ENCODE data around the gene PLA2G4A. TPM values are rescaled to one million over a fixed set of nuclear protein-coding genes. Genes with fewer than 3 reads are reported as not detected.

PLA2G4A gene
- total RNA-seq, 1 donor from 2014 or later = 2.8 TPM

- Mint-ChIP-seq H3K4me1 (ENCODE audit: unreplicated experiment) (no peaks in the 10 kb centered on the region), H3K4me3 (no peak overlapping the region), H3K36me3 (no peaks in the 10 kb centered on the region), H3K27ac (no peak overlapping the region), H3K9me3 (no peaks in the 10 kb centered on the region), H3K27me3 (no peaks in the 10 kb centered on the region)
- DNase-seq (ENCODE audit: extremely low spot score, unreplicated experiment) = no peak
- no peak for TF ChIP-seq CTCF (conservative IDR thresholded peaks at IDR 0.05)
Observed at GRCh38 chr1:186799689-186800054, 29.1 kb upstream of the PLA2G4A start.

GRCh38 chr1:186802388-186802787 is 26.4 kb upstream of the PLA2G4A start:
- no peaks in the 10 kb centered on the region for H3K27me3 Mint-ChIP-seq
- no peaks in the 10 kb centered on the region for H3K36me3 Mint-ChIP-seq
- H3K4me1 Mint-ChIP-seq (ENCODE audit: unreplicated experiment) = no peaks in the 10 kb centered on the region
- H3K27ac Mint-ChIP-seq = no peak overlapping the region
- no peak for DNase-seq (ENCODE audit: extremely low spot score, unreplicated experiment)
- TF ChIP-seq CTCF (conservative IDR thresholded peaks at IDR 0.05) = no peak
- no peaks in the 10 kb centered on the region for H3K9me3 Mint-ChIP-seq
- H3K4me3 Mint-ChIP-seq = no peak overlapping the region

GRCh38 chr1:186804679-186805078 is 24.1 kb upstream of the PLA2G4A start:
- Mint-ChIP-seq H3K4me1 (ENCODE audit: unreplicated experiment) (no peaks in the 10 kb centered on the region), H3K4me3 (no peak overlapping the region), H3K36me3 (no peaks in the 10 kb centered on the region), H3K27ac (no peak overlapping the region), H3K9me3 (no peaks in the 10 kb centered on the region), H3K27me3 (no peaks in the 10 kb centered on the region)
- TF ChIP-seq CTCF (conservative IDR thresholded peaks at IDR 0.05) = no peak
- DNase-seq (ENCODE audit: extremely low spot score, unreplicated experiment) = no peak

GRCh38 chr1:186806477-186806876 is 22.3 kb upstream of the PLA2G4A start:
- no peaks in the 10 kb centered on the region for H3K27me3 Mint-ChIP-seq
- H3K36me3 Mint-ChIP-seq = no peaks in the 10 kb centered on the region
- H3K4me3 Mint-ChIP-seq = no peak overlapping the region
- TF ChIP-seq CTCF (conservative IDR thresholded peaks at IDR 0.05) = peak; percentile 31
- no peak overlapping the region for H3K27ac Mint-ChIP-seq
- no peak for DNase-seq (ENCODE audit: extremely low spot score, unreplicated experiment)
- H3K4me1 Mint-ChIP-seq (ENCODE audit: unreplicated experiment) = no peaks in the 10 kb centered on the region
- no peaks in the 10 kb centered on the region for H3K9me3 Mint-ChIP-seq

GRCh38 chr1:186807163-186807562 is 21.6 kb upstream of the PLA2G4A start:
- Mint-ChIP-seq H3K4me1 (ENCODE audit: unreplicated experiment) (no peaks in the 10 kb centered on the region), H3K27me3 (no peaks in the 10 kb centered on the region), H3K27ac (no peak overlapping the region), H3K4me3 (no peak overlapping the region), H3K9me3 (no peaks in the 10 kb centered on the region), H3K36me3 (no peaks in the 10 kb centered on the region)
- TF ChIP-seq CTCF (conservative IDR thresholded peaks at IDR 0.05) = no peak
- DNase-seq (ENCODE audit: extremely low spot score, unreplicated experiment) = no peak

GRCh38 chr1:186811892-186812291 is 16.9 kb upstream of the PLA2G4A start:
- DNase-seq (ENCODE audit: extremely low spot score, unreplicated experiment) = no peak
- no peak for TF ChIP-seq CTCF (conservative IDR thresholded peaks at IDR 0.05)
- Mint-ChIP-seq H3K9me3 (no peaks in the 10 kb centered on the region), H3K4me1 (ENCODE audit: unreplicated experiment) (no peaks in the 10 kb centered on the region), H3K4me3 (no peak overlapping the region), H3K27ac (no peak overlapping the region), H3K27me3 (peaks cover 4% of the 10 kb centered on the region), H3K36me3 (no peaks in the 10 kb centered on the region)
